Measurements from ENCODE around the gene IL20RA.

The IL20RA gene

GRCh38 chr6:137006056-137006455 is 38.7 kb downstream of the IL20RA start:
- TF ChIP-seq, protein P1, sequence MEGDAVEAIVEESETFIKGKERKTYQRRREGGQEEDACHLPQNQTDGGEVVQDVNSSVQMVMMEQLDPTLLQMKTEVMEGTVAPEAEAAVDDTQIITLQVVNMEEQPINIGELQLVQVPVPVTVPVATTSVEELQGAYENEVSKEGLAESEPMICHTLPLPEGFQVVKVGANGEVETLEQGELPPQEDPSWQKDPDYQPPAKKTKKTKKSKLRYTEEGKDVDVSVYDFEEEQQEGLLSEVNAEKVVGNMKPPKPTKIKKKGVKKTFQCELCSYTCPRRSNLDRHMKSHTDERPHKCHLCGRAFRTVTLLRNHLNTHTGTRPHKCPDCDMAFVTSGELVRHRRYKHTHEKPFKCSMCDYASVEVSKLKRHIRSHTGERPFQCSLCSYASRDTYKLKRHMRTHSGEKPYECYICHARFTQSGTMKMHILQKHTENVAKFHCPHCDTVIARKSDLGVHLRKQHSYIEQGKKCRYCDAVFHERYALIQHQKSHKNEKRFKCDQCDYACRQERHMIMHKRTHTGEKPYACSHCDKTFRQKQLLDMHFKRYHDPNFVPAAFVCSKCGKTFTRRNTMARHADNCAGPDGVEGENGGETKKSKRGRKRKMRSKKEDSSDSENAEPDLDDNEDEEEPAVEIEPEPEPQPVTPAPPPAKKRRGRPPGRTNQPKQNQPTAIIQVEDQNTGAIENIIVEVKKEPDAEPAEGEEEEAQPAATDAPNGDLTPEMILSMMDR (IDR thresholded peaks at IDR 0.05; ENCODE audit: borderline replicate concordance, insufficient read depth, low read depth, low read length) = no peak
- H3K4me3 ChIP-seq (ENCODE audit: low read depth, low read length) = no peak overlapping the region

- no peak overlapping the region for H3K4me3 ChIP-seq (ENCODE audit: low read depth, low read length)
- TF ChIP-seq, protein P1 (IDR thresholded peaks at IDR 0.05; ENCODE audit: borderline replicate concordance, insufficient read depth, low read depth, low read length) = no peak
These were observed 39.7 kb downstream of the IL20RA start for GRCh38 chr6:137005073-137005472.

DNA sequence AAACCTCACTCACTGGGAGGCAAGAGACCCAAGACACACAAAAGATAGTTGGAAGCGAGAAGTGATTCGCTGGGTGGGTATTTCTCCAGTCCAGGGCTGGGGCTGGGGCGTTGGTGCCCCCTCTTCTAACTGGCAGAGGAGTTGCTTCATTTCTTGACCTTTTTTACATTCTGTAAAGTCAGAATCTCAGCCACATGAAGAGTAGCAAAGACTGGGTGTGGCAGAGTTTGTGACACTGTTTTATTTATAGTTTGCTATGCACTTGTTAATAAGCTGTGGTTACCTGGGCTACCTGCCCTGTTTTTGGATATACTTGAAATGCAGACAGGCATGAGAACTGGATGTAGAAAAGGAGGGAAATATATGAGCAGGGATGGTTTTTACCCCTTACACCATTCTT is 42.3 kb downstream of the IL20RA start:
- H3K4me3 ChIP-seq (ENCODE audit: low read depth, low read length) = no peak overlapping the region
- TF ChIP-seq, protein P1 (IDR thresholded peaks at IDR 0.05; ENCODE audit: borderline replicate concordance, insufficient read depth, low read depth, low read length) = no peak

DNA sequence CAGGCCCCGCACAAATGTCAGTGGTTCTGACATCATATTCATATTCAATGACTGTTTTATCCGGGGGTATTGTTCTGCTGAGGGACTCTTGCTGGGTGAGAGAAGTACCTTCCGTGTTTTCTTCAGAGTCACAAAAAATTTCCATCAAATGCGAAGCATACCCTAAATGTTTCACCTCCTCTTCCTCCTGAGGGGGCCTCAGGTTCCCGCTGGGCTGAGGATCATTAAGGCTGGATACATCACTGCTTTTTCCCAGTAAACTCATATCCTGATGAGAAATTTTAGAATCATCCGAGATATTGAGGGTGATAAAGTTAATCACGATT is 42.8 kb downstream of the IL20RA start:
- TF ChIP-seq, protein P1 (IDR thresholded peaks at IDR 0.05; ENCODE audit: borderline replicate concordance, insufficient read depth, low read depth, low read length) = no peak
- H3K4me3 ChIP-seq (ENCODE audit: low read depth, low read length) = no peak overlapping the region

DNA sequence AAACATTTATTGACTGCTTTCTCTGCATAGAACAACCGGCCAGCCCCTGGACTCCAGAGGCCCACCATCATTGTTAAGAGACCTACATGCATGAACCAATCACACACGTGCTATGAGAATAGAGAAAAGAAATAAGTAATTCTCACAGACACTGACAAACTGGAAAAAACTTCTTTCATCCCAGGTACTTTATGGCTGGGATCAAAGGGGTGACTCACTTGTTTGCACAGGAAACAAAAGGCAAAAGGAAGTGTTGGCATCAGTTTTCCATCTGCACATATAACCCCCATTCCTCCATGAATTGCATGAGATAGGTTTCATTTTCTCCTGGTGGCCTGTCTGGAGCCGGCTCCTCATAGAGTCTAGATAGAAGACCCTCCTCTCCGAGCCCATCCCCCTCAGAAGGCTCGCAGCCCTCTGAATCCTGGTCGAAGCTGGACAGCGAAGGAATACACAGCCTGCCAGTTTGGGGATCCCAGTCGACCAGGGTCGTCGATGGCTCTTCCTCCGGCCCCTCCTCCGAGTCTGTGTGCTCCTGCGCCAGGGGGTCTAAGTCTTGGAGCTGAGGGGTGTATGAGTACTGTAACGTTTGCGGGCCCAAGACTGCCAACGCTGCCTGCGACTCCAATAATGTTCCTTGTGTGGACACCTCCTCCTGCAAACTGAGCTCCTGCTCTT is 43.3 kb downstream of the IL20RA start:
- no peak overlapping the region for H3K4me3 ChIP-seq (ENCODE audit: low read depth, low read length)

DNA sequence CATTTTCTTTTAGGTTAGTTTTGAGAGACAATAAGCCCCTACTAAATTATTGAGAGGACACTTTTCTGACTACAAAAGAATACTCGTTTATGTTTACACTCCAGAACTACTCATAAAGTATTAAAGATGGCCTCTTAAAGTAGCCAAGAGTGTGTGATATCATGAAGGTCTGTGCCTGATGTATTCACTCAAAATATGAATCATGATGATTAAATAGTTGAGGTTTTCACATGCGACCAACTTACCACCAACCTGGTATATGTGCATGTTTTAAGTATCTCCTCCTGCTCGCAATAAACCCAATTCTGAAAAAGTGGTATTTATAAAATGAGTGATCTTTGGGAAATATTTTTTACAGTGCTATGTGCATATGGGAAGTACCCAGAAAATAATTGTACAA is 43.9 kb downstream of the IL20RA start:
- TF ChIP-seq, protein P1 (IDR thresholded peaks at IDR 0.05; ENCODE audit: borderline replicate concordance, insufficient read depth, low read depth, low read length) = no peak
- H3K4me3 ChIP-seq (ENCODE audit: low read depth, low read length) = no peak overlapping the region

More for the DNA sequence above, 43.3 kb downstream of the IL20RA start:
- TF ChIP-seq, protein P1 (IDR thresholded peaks at IDR 0.05; ENCODE audit: borderline replicate concordance, insufficient read depth, low read depth, low read length) = no peak

DNA sequence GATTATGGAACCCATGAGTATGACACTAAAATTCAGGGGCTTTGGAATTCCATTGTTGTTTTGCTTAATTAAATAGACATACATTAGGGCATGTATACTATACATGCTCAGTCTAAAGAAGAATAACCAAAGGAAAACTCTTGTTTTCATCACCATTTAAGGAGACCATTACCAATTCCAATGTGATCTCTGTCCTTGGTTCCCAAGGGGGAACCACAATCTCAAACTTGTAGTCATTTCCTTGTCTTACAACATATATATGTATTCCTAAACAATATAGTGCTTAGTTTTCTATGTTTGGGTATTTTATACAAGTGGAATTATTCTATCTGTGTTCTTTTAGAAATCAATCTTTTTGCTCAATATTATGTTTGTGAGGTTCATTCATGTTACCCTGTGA is 49.2 kb downstream of the IL20RA start:
- TF ChIP-seq, protein P1 (IDR thresholded peaks at IDR 0.05; ENCODE audit: borderline replicate concordance, insufficient read depth, low read depth, low read length) = no peak
- no peak overlapping the region for H3K4me3 ChIP-seq (ENCODE audit: low read depth, low read length)

Measured in GM12875 (cell line).